ENCODE measurements around the gene ELF4. TPM values are rescaled to one million over a fixed set of nuclear protein-coding genes. Genes with fewer than 3 reads are reported as not detected.
A peak's percentile ranks its signal among the peaks of the same experiment; 100 is the strongest.

The ELF4 gene
- total RNA-seq, 4 donors from 2014 or later: 10.8 to 30.5 (median 15.0) TPM

GRCh38 chrX:130083107-130083490, 27.2 kb downstream of the ELF4 start:
- DNase-seq (ENCODE audit: low spot score) (no peak), ATAC-seq (ENCODE audit: low FRiP score) (no peak)
- no peak for TF ChIP-seq CTCF (IDR thresholded peaks at IDR 0.05)

GRCh38 chrX:130082244-130083106, 27.8 kb downstream of the ELF4 start:
- no peak for ATAC-seq (ENCODE audit: low FRiP score)
- no peak for TF ChIP-seq CTCF (IDR thresholded peaks at IDR 0.05)

GRCh38 chrX:130081421-130082045, 28.8 kb downstream of the ELF4 start:
- DNase-seq (ENCODE audit: low spot score) (no peak), ATAC-seq (ENCODE audit: low FRiP score) (no peak)
- no peak for TF ChIP-seq CTCF (IDR thresholded peaks at IDR 0.05)

More at GRCh38 chrX:130082244-130083106, 27.8 kb downstream of the ELF4 start:
- DNase-seq (ENCODE audit: low spot score): no peak

GRCh38 chrX:130080791-130081367, 29.4 kb downstream of the ELF4 start:
- TF ChIP-seq CTCF (IDR thresholded peaks at IDR 0.05): no peak
- DNase-seq (ENCODE audit: low spot score) (no peak), ATAC-seq (ENCODE audit: low FRiP score) (no peak)

GRCh38 chrX:130079824-130080406, 30.4 kb downstream of the ELF4 start:
- no peak for DNase-seq (ENCODE audit: low spot score)
- TF ChIP-seq CTCF (IDR thresholded peaks at IDR 0.05): peak in 2 of 3 donors; percentile 25 to 73
- ATAC-seq (ENCODE audit: low FRiP score): peak; percentile 59

GRCh38 chrX:130075777-130076176, 34.5 kb downstream of the ELF4 start:
- ATAC-seq (ENCODE audit: low FRiP score): no peak
- no peak for TF ChIP-seq CTCF (IDR thresholded peaks at IDR 0.05)
- no peak for DNase-seq (ENCODE audit: low spot score)
